ENCODE measurements around the gene CFD.

GRCh38 chr19:858868-859843 lies at the start of gene CFD:
- no peak for TF ChIP-seq CTCF (IDR thresholded peaks at IDR 0.05)
- no peak for TF ChIP-seq POLR2A (IDR thresholded peaks at IDR 0.05)
- no peak for TF ChIP-seq EP300 (IDR thresholded peaks at IDR 0.05)
